Glutamatergic neuron (in vitro differentiated cells): ENCODE results near the gene NUDT14. TPM values are rescaled to one million over a fixed set of nuclear protein-coding genes. Genes with fewer than 3 reads are reported as not detected.

ENCODE experiments used
- DNase-seq: peaks from one replicate; pipeline ENCODE4 v3.0.0; 2022
- H3K27ac Mint-ChIP-seq: one replicate; pipeline ENCODE4 v1.8.0; 2020; ENCODE audit warnings: mild to moderate bottlenecking, mixed read lengths, inconsistent platforms; ENCODE audit not compliant: unreplicated experiment
- H3K27me3 Mint-ChIP-seq: one replicate; pipeline ENCODE4 v1.8.0; 2020; ENCODE audit warnings: mild to moderate bottlenecking, moderate library complexity, mixed read lengths, inconsistent platforms; ENCODE audit not compliant: unreplicated experiment
- H3K36me3 Mint-ChIP-seq: one replicate; pipeline ENCODE4 v1.8.0; 2020; ENCODE audit warnings: mild to moderate bottlenecking, mixed read lengths, inconsistent platforms; ENCODE audit not compliant: unreplicated experiment
- H3K4me1 Mint-ChIP-seq: one replicate; pipeline ENCODE4 v1.8.0; 2020; ENCODE audit warnings: mild to moderate bottlenecking, low read depth, mixed read lengths, inconsistent platforms; ENCODE audit not compliant: unreplicated experiment
- H3K4me3 Mint-ChIP-seq: one replicate; pipeline ENCODE4 v1.8.0; 2020; ENCODE audit warnings: mild to moderate bottlenecking, mixed read lengths, inconsistent platforms; ENCODE audit not compliant: unreplicated experiment
- H3K9me3 Mint-ChIP-seq: one replicate; pipeline ENCODE4 v1.8.0; 2020; ENCODE audit warnings: mild to moderate bottlenecking, moderate library complexity, mixed read lengths, inconsistent platforms; ENCODE audit not compliant: unreplicated experiment
- total RNA-seq: library from RNA; stranded (reverse); fragmentation: NEBNext Ultra II Directional; extraction: Animal tissue kit (Norgen Biotek cat#: 25700); gene quantifications from one replicate; pipeline ENCODE4 v1.2.1, GENCODE V29; 2021; ENCODE audit not compliant: unreplicated experiment
- TF ChIP-seq, protein P1 (sequence below): fragments of 200-600 bp; sonication (generic); IDR thresholded peaks from one replicate; pipeline ENCODE4 v1.5.0; 2021; ENCODE audit not compliant: partially characterized antibody, unreplicated experiment

NUDT14 gene
- total RNA-seq, 1 donor from 2014 or later: 114 TPM

DNA sequence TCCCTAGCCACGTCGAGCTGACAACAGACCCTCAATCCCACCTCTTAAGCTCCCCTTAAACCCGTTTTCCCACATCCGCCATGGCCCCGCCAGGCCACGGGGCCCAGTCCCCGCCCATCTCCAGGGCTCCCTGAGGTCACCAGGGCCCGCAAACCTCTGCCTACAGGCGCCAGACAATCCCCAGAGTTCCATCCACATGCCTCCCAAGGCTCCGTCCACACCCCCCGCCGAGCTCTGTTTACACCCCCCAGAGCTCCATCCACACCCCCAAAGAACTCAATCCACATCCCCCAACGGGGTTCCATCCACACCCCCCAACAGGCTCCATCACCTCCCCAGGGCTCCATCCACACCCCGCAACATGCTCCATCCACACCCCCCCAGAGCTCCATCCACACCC, 21.8 kb downstream of the NUDT14 start:
- H3K36me3 Mint-ChIP-seq: no peaks in the 10 kb centered on the region
- TF ChIP-seq, protein P1, sequence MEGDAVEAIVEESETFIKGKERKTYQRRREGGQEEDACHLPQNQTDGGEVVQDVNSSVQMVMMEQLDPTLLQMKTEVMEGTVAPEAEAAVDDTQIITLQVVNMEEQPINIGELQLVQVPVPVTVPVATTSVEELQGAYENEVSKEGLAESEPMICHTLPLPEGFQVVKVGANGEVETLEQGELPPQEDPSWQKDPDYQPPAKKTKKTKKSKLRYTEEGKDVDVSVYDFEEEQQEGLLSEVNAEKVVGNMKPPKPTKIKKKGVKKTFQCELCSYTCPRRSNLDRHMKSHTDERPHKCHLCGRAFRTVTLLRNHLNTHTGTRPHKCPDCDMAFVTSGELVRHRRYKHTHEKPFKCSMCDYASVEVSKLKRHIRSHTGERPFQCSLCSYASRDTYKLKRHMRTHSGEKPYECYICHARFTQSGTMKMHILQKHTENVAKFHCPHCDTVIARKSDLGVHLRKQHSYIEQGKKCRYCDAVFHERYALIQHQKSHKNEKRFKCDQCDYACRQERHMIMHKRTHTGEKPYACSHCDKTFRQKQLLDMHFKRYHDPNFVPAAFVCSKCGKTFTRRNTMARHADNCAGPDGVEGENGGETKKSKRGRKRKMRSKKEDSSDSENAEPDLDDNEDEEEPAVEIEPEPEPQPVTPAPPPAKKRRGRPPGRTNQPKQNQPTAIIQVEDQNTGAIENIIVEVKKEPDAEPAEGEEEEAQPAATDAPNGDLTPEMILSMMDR: no peak

GRCh38 chr14:105158794-105159193, 22.3 kb downstream of the NUDT14 start:
- no peak overlapping the region for H3K4me3 Mint-ChIP-seq

More for the DNA sequence above, 21.8 kb downstream of the NUDT14 start:
- DNase-seq: no peak
- Mint-ChIP-seq H3K27me3 (peaks cover 6% of the 10 kb centered on the region), H3K4me3 (no peak overlapping the region), H3K27ac (no peak overlapping the region), H3K4me1 (no peaks in the 10 kb centered on the region), H3K9me3 (peaks cover 4% of the 10 kb centered on the region)

GRCh38 chr14:105157872-105158271, 23.2 kb downstream of the NUDT14 start:
- peaks cover 5% of the 10 kb centered on the region for H3K9me3 Mint-ChIP-seq
- peaks cover 6% of the 10 kb centered on the region for H3K27me3 Mint-ChIP-seq
- H3K27ac Mint-ChIP-seq: no peak overlapping the region
- no peak for DNase-seq
- TF ChIP-seq, protein P1: no peak
- H3K4me3 Mint-ChIP-seq: no peak overlapping the region
- no peaks in the 10 kb centered on the region for H3K36me3 Mint-ChIP-seq
- H3K4me1 Mint-ChIP-seq: no peaks in the 10 kb centered on the region

More at GRCh38 chr14:105158794-105159193, 22.3 kb downstream of the NUDT14 start:
- TF ChIP-seq, protein P1: no peak
- DNase-seq: no peak
- Mint-ChIP-seq H3K9me3 (peaks cover 4% of the 10 kb centered on the region), H3K27me3 (peaks cover 6% of the 10 kb centered on the region), H3K4me1 (no peaks in the 10 kb centered on the region), H3K36me3 (no peaks in the 10 kb centered on the region), H3K27ac (no peak overlapping the region)

- peaks cover 3% of the 10 kb centered on the region for H3K9me3 Mint-ChIP-seq
- H3K4me1 Mint-ChIP-seq: no peaks in the 10 kb centered on the region
- H3K27ac Mint-ChIP-seq: no peak overlapping the region
- no peak overlapping the region for H3K4me3 Mint-ChIP-seq
- H3K36me3 Mint-ChIP-seq: no peaks in the 10 kb centered on the region
- DNase-seq: no peak
- TF ChIP-seq, protein P1: no peak
- peaks cover 6% of the 10 kb centered on the region for H3K27me3 Mint-ChIP-seq
These were observed 24.4 kb downstream of the NUDT14 start for GRCh38 chr14:105156414-105157375.
